ES-I3 (cell line): ENCODE measurements around the gene PTPN18.
"Not testable (repeated sequence)": the region's sequence is repeated elsewhere in the genome, so short reads cannot be mapped to it uniquely, and the experiment has no call there.

ENCODE experiments used
- H3K36me3 ChIP-seq: 2 replicates; pipeline ENCODE4 v1.6.1; 2013; ENCODE audit warnings: mild to moderate bottlenecking, low read length, control low read depth, moderate library complexity; ENCODE audit not compliant: insufficient read depth
- H3K4me1 ChIP-seq: 2 replicates; pipeline ENCODE4 v1.6.1; 2013; ENCODE audit warnings: mild to moderate bottlenecking, control low read depth, low read length; ENCODE audit not compliant: insufficient read depth
- H3K9ac ChIP-seq: 2 replicates; pipeline ENCODE4 v1.6.1; 2013; ENCODE audit warnings: low read depth, mild to moderate bottlenecking, low read length, moderate library complexity
- H3K9me3 ChIP-seq: 2 replicates; pipeline ENCODE4 v1.6.1; 2013; ENCODE audit warnings: mild to moderate bottlenecking, low read length, moderate library complexity; ENCODE audit not compliant: control insufficient read depth, insufficient read depth

PTPN18 gene

DNA sequence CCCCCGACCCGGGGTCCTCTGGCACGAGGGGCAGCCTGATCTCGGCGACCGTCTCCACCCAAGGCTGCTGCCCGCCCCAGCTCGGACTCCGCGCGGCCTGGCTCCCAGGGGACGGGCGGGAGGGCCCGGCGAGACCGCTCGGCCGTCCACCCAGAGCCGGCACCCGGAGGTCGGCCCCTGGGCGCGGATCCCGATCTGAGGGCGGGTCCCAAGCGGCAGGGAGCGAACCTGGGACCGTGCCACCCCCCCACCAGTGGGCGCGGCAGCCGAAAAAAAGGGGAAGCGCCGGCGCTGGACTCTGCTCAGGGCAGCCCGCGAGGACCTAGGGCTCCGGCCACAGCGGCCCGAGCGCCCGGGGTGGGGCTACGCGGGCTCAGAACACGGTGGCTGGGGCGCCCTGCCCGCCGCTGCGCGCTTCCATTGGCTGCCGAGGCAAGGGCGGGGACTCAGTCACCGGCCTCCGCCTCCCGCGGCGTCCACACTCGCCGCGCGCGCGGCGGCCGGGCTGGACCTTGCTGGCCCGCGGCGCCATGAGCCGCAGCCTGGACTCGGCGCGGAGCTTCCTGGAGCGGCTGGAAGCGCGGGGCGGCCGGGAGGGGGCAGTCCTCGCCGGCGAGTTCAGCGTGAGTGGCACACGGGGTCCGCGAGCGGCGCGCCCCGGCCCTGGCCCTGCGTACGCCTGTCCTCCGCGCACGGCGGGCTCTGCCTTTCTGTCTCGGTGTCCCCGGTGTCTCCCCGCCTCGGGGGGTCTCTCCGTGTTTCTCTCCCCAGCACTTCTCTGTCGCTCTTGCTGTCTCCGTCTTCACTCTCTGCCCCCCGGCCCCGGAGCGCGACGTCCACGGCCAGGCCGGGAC is at the start of gene PTPN18:
Gene PTPN18, plus strand, starts transcription at position 479 of the 854 bp plus-strand sequence. Its CDS starts 52 bp downstream, at position 531.
- no peaks in the 10 kb centered on the region for H3K4me1 ChIP-seq
- peak within 1 kb of the TSS; percentile 83 for H3K9ac ChIP-seq
- no peaks in the 10 kb centered on the region for H3K9me3 ChIP-seq
- no peaks in the 10 kb centered on the region for H3K36me3 ChIP-seq

DNA sequence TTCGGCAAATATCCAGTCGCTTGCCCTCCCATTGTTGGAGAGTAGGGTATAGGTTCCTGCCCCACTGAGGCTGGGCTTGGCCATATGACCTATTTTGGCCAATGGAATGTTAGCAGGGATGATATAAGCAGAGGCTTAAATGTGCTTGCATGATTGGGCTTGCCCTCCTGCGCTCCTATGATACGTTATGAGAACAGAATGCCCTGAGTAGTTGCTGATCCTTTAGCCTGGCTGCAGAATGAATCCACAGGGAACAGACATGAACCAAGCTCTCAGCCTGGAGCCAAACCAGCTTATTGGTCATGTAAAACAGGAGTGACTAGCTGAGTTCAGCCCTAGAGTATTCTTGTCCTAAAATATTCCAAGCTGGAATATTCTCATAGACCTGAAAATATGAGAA is 48.0 kb upstream of the PTPN18 start:
- Histone ChIP-seq H3K9me3 (no peaks in the 10 kb centered on the region), H3K4me1 (no peaks in the 10 kb centered on the region), H3K9ac (no peak overlapping the region), H3K36me3 (no peaks in the 10 kb centered on the region)

- H3K9ac ChIP-seq: no peak overlapping the region
- no peaks in the 10 kb centered on the region for H3K9me3 ChIP-seq
- H3K36me3 ChIP-seq: no peaks in the 10 kb centered on the region
- no peaks in the 10 kb centered on the region for H3K4me1 ChIP-seq
Measured at GRCh38 chr2:130310881-130311280, 45.0 kb upstream of the PTPN18 start.

DNA sequence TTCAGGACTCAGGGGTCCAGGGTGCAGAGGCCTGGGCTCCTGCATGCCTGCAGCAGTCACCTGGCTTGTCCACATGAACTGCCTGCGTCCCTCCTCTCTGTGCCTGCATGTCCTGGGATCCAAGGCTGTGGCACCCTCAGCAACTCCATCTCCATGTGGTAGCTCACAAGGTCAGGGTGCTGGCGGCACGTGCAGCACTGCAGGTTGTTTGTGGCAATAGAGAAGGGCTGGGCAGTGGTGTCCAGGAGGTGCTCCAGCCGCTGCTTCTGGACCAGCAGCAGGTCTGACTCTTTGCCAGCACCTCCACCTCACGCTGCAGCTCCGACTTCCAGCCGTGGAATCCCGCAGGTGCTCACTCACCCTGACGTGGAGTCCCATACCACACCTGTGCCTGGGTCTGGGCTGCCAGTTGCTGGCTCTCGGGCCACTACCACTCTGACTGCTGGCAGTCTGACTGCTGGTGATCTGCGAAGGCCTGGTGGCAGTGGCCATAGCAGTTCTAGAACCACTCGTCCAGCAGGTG is 42.0 kb upstream of the PTPN18 start:
- H3K36me3 ChIP-seq: no peaks in the 10 kb centered on the region
- H3K9me3 ChIP-seq: no peaks in the 10 kb centered on the region
- H3K9ac ChIP-seq: no peak overlapping the region
- no peaks in the 10 kb centered on the region for H3K4me1 ChIP-seq

- Histone ChIP-seq H3K9ac (no peak overlapping the region), H3K4me1 (no peaks in the 10 kb centered on the region), H3K36me3 (no peaks in the 10 kb centered on the region), H3K9me3 (no peaks in the 10 kb centered on the region)
Measured at GRCh38 chr2:130314377-130314776, 41.5 kb upstream of the PTPN18 start.

DNA sequence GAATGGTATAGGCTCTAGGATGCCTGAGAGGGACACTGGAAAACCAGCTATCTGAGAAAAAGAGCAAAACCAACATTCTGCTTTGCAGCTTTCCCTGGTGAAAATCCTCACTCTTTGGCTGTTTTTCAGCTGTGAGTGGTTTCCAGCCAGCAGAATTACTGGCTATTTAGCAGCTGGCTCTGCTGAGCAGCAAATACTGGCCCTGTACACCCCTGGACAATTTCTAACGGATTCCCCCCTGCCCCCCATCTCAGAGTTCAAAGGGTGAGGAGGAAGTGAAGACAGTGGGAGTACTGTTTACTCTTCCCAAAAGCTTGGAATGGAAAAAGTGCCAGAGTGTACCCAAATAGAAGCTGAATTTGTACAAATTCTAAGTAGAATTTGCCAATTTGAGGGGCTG is 39.3 kb upstream of the PTPN18 start:
- no peak overlapping the region for H3K9ac ChIP-seq
- H3K36me3 ChIP-seq: no peaks in the 10 kb centered on the region
- H3K4me1 ChIP-seq: no peaks in the 10 kb centered on the region
- H3K9me3 ChIP-seq: no peaks in the 10 kb centered on the region

GRCh38 chr2:130318906-130319305 is 37.0 kb upstream of the PTPN18 start:
- no peak overlapping the region for H3K9ac ChIP-seq
- no peaks in the 10 kb centered on the region for H3K9me3 ChIP-seq
- no peaks in the 10 kb centered on the region for H3K36me3 ChIP-seq
- no peaks in the 10 kb centered on the region for H3K4me1 ChIP-seq

DNA sequence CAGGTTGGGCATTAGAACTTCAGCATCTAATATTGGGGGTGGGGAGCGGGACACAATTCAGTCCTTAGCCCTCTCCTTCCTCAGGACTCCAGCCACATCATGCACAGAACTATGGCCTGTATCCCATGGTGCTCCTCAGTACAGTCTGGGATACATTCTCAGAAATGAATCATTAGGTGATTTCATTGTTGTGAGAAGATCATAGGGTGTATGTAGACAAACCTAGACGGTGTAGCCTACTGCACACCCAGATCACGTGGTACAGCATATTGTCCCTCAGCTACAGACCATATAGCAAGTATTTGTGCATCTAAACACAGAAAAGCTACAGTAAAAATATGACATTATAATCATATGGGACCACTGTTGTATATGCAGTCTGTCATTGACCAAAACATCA is 36.3 kb upstream of the PTPN18 start:
- no peak overlapping the region for H3K9ac ChIP-seq
- no peaks in the 10 kb centered on the region for H3K9me3 ChIP-seq
- H3K4me1 ChIP-seq: no peaks in the 10 kb centered on the region
- no peaks in the 10 kb centered on the region for H3K36me3 ChIP-seq

DNA sequence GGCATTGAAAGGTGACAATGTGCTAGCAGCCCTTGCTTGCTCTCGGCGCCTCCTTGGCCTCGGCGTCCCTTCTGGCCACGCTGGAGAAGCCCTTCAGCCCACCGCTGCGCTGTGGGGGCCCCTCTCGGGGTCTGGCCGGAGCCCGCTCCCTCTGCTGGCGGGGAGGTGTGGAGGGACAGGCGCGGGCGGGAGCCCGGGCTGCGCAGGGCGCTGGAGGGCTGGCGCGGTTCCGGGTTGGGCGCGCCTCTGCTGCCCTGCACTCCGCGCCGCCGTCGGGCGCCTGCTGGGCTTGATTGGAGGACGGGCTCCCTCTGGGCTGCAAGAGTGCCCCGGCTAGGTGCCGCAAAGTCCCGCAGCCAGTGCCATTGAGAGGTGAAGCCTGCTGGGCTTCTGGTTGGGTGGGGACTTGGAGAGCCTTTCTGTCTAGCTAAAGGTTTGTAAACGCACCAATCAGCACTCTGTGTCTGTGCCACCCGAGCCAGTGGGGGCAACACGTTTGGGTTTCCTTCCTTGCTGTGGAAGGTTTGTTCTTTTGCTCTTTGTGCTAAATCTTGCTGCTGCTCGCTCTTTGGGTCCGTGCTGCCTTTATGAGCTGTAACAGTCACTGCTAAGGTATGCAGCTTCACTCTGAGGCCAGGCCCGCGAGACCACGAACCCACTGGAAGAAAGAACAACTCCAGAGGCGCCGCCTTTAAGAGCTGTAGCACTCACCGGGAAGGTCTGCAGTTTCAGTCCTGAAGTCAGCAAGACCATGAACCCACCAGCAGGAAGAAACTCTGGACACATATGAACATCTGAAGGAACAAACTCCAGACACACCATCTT is 27.9 kb upstream of the PTPN18 start:
- Histone ChIP-seq H3K4me1 (0 out of 2 replicates have a peak, but pooled peaks cover 2% of the 10 kb centered on the region), H3K9ac (peak overlapping the region; percentile 49; the same call in 1 of the 2 replicates), H3K36me3 (no peaks in the 10 kb centered on the region), H3K9me3 (no peaks in the 10 kb centered on the region)

GRCh38 chr2:130328710-130329109 is 27.1 kb upstream of the PTPN18 start:
- Histone ChIP-seq H3K4me1 (0 out of 2 replicates have a peak, but pooled peaks cover 2% of the 10 kb centered on the region), H3K36me3 (no peaks in the 10 kb centered on the region)

GRCh38 chr2:130332271-130333073 is 23.4 kb upstream of the PTPN18 start:
- H3K4me1 ChIP-seq: 0 out of 2 replicates have a peak, but pooled peaks cover 2% of the 10 kb centered on the region
- H3K36me3 ChIP-seq: no peaks in the 10 kb centered on the region
- peak overlapping the region; percentile 7; the same call in 1 of the 2 replicates for H3K9ac ChIP-seq
- no peaks in the 10 kb centered on the region for H3K9me3 ChIP-seq

More at GRCh38 chr2:130328710-130329109, 27.1 kb upstream of the PTPN18 start:
- Histone ChIP-seq H3K9ac (no peak overlapping the region), H3K9me3 (no peaks in the 10 kb centered on the region)

DNA sequence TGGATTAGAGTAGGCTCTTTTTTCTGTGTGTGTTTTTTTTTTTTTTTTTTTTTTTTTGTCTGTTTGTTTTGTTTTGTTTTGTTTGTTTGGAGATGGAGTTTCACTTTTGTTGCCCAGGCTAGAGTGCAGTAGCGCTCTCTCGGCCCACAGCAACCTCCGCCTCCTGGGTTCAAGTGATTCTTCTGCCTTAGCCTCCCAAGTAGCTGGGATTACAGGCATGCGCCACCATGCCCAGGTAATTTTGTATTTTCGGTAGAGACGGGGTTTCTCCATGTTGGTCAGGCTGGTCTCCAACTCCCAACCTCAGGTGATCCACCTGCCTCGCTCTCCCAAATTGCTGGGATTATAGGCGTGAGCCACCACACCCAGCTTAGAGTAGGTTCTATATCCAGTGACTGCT is 22.6 kb upstream of the PTPN18 start:
- H3K4me1 ChIP-seq, H3K36me3 ChIP-seq, H3K9me3 ChIP-seq, H3K9ac ChIP-seq: not testable (repeated sequence)

DNA sequence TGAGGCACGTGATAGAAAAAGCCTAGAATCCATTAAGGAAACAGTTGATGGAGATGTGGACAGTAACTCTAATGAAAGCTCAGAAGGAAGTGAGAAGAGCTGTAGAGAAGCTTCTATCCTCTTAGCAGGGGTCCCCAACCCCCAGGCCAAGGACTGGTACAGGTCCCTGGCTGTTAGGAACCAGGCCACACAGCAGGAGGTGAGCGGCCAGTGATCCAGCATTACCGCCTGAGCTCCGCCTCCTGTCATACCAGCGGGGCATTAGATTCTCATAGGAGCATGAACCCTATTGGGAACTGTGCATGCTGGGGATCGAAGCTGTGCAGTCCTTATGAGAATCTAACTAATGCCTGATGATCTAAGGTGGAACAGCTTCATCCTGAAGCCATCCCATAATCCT is 21.8 kb upstream of the PTPN18 start:
- H3K36me3 ChIP-seq: no peaks in the 10 kb centered on the region
- H3K9ac ChIP-seq: no peak overlapping the region
- no peaks in the 10 kb centered on the region for H3K9me3 ChIP-seq
- H3K4me1 ChIP-seq: peaks cover 3% of the 10 kb centered on the region

- no peaks in the 10 kb centered on the region for H3K9me3 ChIP-seq
- H3K36me3 ChIP-seq: no peaks in the 10 kb centered on the region
- H3K4me1 ChIP-seq: peaks cover 3% of the 10 kb centered on the region
- no peak overlapping the region for H3K9ac ChIP-seq
Measured at GRCh38 chr2:130335226-130335625, 20.6 kb upstream of the PTPN18 start.
